Thymus (tissue), 11 donors: ENCODE data around the gene GGCX. TPM values are rescaled to one million over a fixed set of nuclear protein-coding genes. Genes with fewer than 3 reads are reported as not detected.
A peak's percentile ranks its signal among the peaks of the same experiment; 100 is the strongest.

Source experiments
- DNase-seq, 9 donors: peaks; one replicate each; pipeline ENCODE4 v3.0.0-alpha.2; 2013; ENCODE audit warnings: low spot score in 9 of 9, low read depth in 6 of 9, missing footprints in 1 of 9
- H3K27ac ChIP-seq, 2 donors: one replicate each; pipeline ENCODE4 v1.5.1; 2013; ENCODE audit warnings: control low read depth in 1 of 2, low read depth in 1 of 2, low read length in 1 of 2, mild to moderate bottlenecking in 1 of 2, moderate library complexity in 1 of 2
- H3K27me3 ChIP-seq, 2 donors: one replicate each; pipeline ENCODE4 v1.5.1; 2013; ENCODE audit warnings: low read length in 1 of 2; ENCODE audit not compliant: control insufficient read depth in 2 of 2, insufficient read depth in 1 of 2
- H3K36me3 ChIP-seq, 2 donors: one replicate each; pipeline ENCODE4 v1.5.1; 2013; ENCODE audit warnings: low read length in 1 of 2, mild to moderate bottlenecking in 1 of 2, moderate library complexity in 1 of 2; ENCODE audit not compliant: control insufficient read depth in 2 of 2, insufficient read depth in 2 of 2
- H3K4me1 ChIP-seq, 2 donors: one replicate each; pipeline ENCODE4 v1.5.1; 2013; ENCODE audit warnings: low read length in 2 of 2; ENCODE audit not compliant: control insufficient read depth in 2 of 2, insufficient read depth in 2 of 2
- H3K4me3 ChIP-seq, 2 donors: one replicate each; pipeline ENCODE4 v1.5.1; 2013; ENCODE audit warnings: low read length in 2 of 2, control low read depth in 1 of 2, mild to moderate bottlenecking in 1 of 2
- H3K9me3 ChIP-seq, 2 donors: one replicate each; pipeline ENCODE4 v1.5.1; 2013; ENCODE audit warnings: low read length in 1 of 2, mild to moderate bottlenecking in 1 of 2; ENCODE audit not compliant: control insufficient read depth in 2 of 2, insufficient read depth in 1 of 2
- WGBS: extraction: QIAGEN DNeasy Blood & Tissue Kit; methylation state at CpG from one replicate; pipeline ENCODE4 v1.1.7; 2013; 5-methylcytosine and 5-hydroxymethylcytosine counted together
- polyA plus RNA-seq: library from polyadenylated mRNA; stranded (reverse); fragments of 200-250 nt; gene quantifications from one replicate; pipeline ENCODE4 v1.2.3, GENCODE V29; 2013
- total RNA-seq: library from RNA; stranded (reverse); fragments of 120-200 nt; gene quantifications from one replicate; pipeline ENCODE4 v1.2.4, GENCODE V29; 2013
- donor health status: healthy.

Gene GGCX
- total and polyA plus RNA-seq, 2 donors, result 16.5 to 17.8 TPM

GRCh38 chr2:85534881-85535280 lies 26.4 kb downstream of the GGCX start:
- Histone ChIP-seq H3K4me1 (peaks cover 8% of the 10 kb centered on the region in 2 donors), H3K27ac (no peak overlapping the region), H3K4me3 (no peak overlapping the region), H3K36me3 (no peaks in the 10 kb centered on the region), H3K9me3 (no peaks in the 10 kb centered on the region), H3K27me3 (no peaks in the 10 kb centered on the region)
- 77% methylated on average over 3 of the region's 3 CpGs for WGBS
- no peak for DNase-seq

DNA sequence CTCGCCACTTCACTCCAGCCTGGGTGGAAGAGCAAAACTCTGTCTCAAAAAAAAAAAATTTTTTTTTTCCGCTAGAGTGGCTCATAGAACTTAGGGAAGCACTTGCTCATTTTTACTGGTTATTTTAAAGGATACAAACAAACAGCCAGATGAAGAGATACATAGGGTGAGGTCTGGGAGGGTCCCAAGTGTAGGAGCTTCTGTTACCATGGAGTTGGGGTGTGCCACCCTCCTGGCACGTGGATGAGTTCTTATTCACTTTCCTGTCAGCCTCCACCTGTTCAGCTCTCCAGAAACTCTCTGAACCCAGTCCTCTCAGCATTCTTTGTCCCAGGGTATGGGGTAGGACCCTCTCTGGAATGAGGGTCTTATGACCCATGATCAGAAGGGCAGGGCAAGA lies 27.2 kb downstream of the GGCX start:
- no peaks in the 10 kb centered on the region for H3K27me3 ChIP-seq
- DNase-seq, result no peak
- no peak overlapping the region for H3K27ac ChIP-seq
- no peaks in the 10 kb centered on the region for H3K9me3 ChIP-seq
- H3K36me3 ChIP-seq, result no peaks in the 10 kb centered on the region
- 72% methylated on average over 3 of the region's 3 CpGs for WGBS
- no peak overlapping the region for H3K4me3 ChIP-seq
- peaks cover 7 to 8% of the 10 kb centered on the region in 2 donors for H3K4me1 ChIP-seq

GRCh38 chr2:85531589-85531988 lies 29.7 kb downstream of the GGCX start:
- Histone ChIP-seq H3K9me3 (no peaks in the 10 kb centered on the region), H3K4me3 (no peak overlapping the region), H3K27ac (no peak overlapping the region), H3K36me3 (no peaks in the 10 kb centered on the region), H3K27me3 (no peaks in the 10 kb centered on the region), H3K4me1 (no peaks in the 10 kb centered on the region)
- no peak for DNase-seq
- WGBS, result 69% methylated on average over 2 of the region's 2 CpGs

DNA sequence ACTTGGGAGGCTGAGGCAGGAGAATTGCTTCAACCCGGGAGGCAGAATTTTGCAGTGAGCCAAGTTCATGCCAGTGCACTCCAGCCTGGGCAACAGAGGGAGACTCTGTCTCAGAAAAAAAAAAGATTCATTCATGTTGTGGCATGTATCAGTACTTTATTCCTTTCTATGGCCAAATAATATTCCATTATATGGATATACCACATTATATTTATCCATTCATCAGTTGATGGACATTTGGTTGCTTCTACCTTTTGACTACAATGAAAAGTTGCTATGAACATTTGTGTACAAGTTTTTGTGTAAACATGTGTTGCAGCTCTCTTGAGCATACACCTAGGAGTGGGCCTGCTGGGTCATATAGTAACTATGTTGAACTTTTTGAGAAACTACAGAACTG lies 31.5 kb downstream of the GGCX start:
- no peak overlapping the region for H3K27ac ChIP-seq
- peaks cover 0 to 9% of the 10 kb centered on the region in 2 donors for H3K4me1 ChIP-seq
- no peaks in the 10 kb centered on the region for H3K36me3 ChIP-seq
- no peak for DNase-seq
- no peak overlapping the region for H3K4me3 ChIP-seq
- H3K27me3 ChIP-seq, result no peaks in the 10 kb centered on the region
- WGBS, result 98% methylated on average over 1 of the region's 1 CpG
- H3K9me3 ChIP-seq, result no peaks in the 10 kb centered on the region

DNA sequence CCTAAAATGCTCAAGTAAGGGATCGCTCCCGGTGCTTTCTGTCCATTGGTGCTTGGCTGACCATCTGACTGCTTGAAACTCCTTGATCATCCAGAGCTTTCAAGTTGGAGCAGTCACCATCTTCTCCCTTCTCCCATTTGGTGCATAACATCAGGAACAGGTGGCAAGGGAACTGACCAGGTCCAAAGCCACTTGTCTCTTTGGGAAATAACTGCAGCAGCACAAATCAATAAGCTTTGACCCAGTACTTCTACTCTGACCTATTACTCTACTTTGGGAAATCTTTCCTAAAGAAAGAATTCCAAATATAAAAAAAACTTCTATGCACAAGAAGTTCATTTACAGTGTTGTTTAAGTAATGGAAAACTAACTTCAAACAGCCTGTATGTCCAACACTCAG lies 32.9 kb downstream of the GGCX start:
- DNase-seq, result no peak
- H3K9me3 ChIP-seq, result no peaks in the 10 kb centered on the region
- over 99% methylated on average over 2 of the region's 2 CpGs for WGBS

DNA sequence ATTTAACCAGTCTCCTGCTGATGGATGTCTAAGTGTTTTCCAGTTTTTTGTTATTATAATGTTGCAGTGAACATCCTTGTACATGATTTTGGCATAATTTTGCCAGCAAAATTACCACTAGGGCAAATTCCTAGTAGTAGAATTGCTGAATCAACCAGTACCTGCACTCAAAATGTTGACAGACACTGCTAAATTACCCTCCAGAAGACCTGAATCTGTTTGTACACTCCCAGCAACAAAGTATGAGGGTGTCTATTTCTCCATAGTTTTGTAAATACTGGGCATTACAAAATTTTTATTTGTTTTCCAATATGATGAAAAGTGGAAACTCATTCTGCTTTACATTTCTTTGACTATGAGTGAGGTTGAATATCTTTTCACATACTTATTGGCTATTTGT lies 33.5 kb downstream of the GGCX start:
- Histone ChIP-seq H3K27ac (no peak overlapping the region), H3K36me3 (no peaks in the 10 kb centered on the region), H3K9me3 (no peaks in the 10 kb centered on the region)

More for the DNA sequence above, 32.9 kb downstream of the GGCX start:
- Histone ChIP-seq H3K27me3 (no peaks in the 10 kb centered on the region), H3K4me3 (no peak overlapping the region), H3K27ac (no peak overlapping the region), H3K4me1 (peaks cover 0 to 18% of the 10 kb centered on the region in 2 donors), H3K36me3 (no peaks in the 10 kb centered on the region)

GRCh38 chr2:85525567-85525966 lies 35.7 kb downstream of the GGCX start:
- H3K27ac ChIP-seq, result no peak overlapping the region
- H3K27me3 ChIP-seq, result no peaks in the 10 kb centered on the region
- H3K9me3 ChIP-seq, result no peaks in the 10 kb centered on the region
- peaks cover 0 to 18% of the 10 kb centered on the region in 2 donors for H3K4me1 ChIP-seq
- no peaks in the 10 kb centered on the region for H3K36me3 ChIP-seq
- no peak overlapping the region for H3K4me3 ChIP-seq
- DNase-seq, result peak in 1 of 9 donors; percentile 31
- 72% methylated on average over 4 of the region's 4 CpGs for WGBS

More for the DNA sequence above, 33.5 kb downstream of the GGCX start:
- Histone ChIP-seq H3K4me1 (peaks cover 0 to 18% of the 10 kb centered on the region in 2 donors), H3K4me3 (no peak overlapping the region), H3K27me3 (no peaks in the 10 kb centered on the region)
- no peak for DNase-seq

GRCh38 chr2:85525029-85525428 lies 36.3 kb downstream of the GGCX start:
- H3K4me1 ChIP-seq, result peaks cover 0 to 18% of the 10 kb centered on the region in 2 donors
- no peaks in the 10 kb centered on the region for H3K27me3 ChIP-seq
- H3K4me3 ChIP-seq, result no peak overlapping the region
- WGBS, result 91% methylated on average over 5 of the region's 5 CpGs
- H3K36me3 ChIP-seq, result no peaks in the 10 kb centered on the region
- no peaks in the 10 kb centered on the region for H3K9me3 ChIP-seq
- H3K27ac ChIP-seq, result peak overlapping the region in 1 of 2 donors; percentile 7
- no peak for DNase-seq

GRCh38 chr2:85524336-85524908 lies 36.9 kb downstream of the GGCX start:
- H3K36me3 ChIP-seq, result no peaks in the 10 kb centered on the region
- H3K4me1 ChIP-seq, result peaks cover 0 to 18% of the 10 kb centered on the region in 2 donors
- peak overlapping the region in 1 of 2 donors; percentile 7 for H3K27ac ChIP-seq
- peak in 2 of 9 donors; percentile 21 to 45 for DNase-seq
- no peak overlapping the region for H3K4me3 ChIP-seq
- H3K27me3 ChIP-seq, result no peaks in the 10 kb centered on the region
- H3K9me3 ChIP-seq, result no peaks in the 10 kb centered on the region
- WGBS, result 40% methylated on average over 8 of the region's 8 CpGs
